Measurements from ENCODE around the gene MOV10L1. TPM values are rescaled to one million over a fixed set of nuclear protein-coding genes. Genes with fewer than 3 reads are reported as not detected.

Gene MOV10L1
- total RNA-seq, 4 donors from 2014 or later = 0.67 TPM; not detected in 3

- H3K4me3 ChIP-seq = no peak overlapping the region
- H3K27me3 ChIP-seq = no peaks in the 10 kb centered on the region
- H3K9me3 ChIP-seq = no peaks in the 10 kb centered on the region
- H3K36me3 ChIP-seq = no peaks in the 10 kb centered on the region
- H3K4me1 ChIP-seq = no peaks in the 10 kb centered on the region
- DNase-seq = peak in 1 of 3 donors; percentile 31
- TF ChIP-seq POLR2A (IDR thresholded peaks at IDR 0.05) = no peak
- TF ChIP-seq, protein P1, sequence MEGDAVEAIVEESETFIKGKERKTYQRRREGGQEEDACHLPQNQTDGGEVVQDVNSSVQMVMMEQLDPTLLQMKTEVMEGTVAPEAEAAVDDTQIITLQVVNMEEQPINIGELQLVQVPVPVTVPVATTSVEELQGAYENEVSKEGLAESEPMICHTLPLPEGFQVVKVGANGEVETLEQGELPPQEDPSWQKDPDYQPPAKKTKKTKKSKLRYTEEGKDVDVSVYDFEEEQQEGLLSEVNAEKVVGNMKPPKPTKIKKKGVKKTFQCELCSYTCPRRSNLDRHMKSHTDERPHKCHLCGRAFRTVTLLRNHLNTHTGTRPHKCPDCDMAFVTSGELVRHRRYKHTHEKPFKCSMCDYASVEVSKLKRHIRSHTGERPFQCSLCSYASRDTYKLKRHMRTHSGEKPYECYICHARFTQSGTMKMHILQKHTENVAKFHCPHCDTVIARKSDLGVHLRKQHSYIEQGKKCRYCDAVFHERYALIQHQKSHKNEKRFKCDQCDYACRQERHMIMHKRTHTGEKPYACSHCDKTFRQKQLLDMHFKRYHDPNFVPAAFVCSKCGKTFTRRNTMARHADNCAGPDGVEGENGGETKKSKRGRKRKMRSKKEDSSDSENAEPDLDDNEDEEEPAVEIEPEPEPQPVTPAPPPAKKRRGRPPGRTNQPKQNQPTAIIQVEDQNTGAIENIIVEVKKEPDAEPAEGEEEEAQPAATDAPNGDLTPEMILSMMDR (IDR thresholded peaks at IDR 0.05) = no peak
- H3K27ac ChIP-seq = no peak overlapping the region
Measured at GRCh38 chr22:50153056-50153755, 63.4 kb downstream of the MOV10L1 start.

GRCh38 chr22:50153756-50154140 is 63.9 kb downstream of the MOV10L1 start:
- Histone ChIP-seq H3K4me1 (no peaks in the 10 kb centered on the region), H3K27ac (no peak overlapping the region), H3K9me3 (no peaks in the 10 kb centered on the region), H3K36me3 (no peaks in the 10 kb centered on the region), H3K4me3 (no peak overlapping the region), H3K27me3 (no peaks in the 10 kb centered on the region)
- no peak for DNase-seq
- TF ChIP-seq, protein P1 (IDR thresholded peaks at IDR 0.05) = no peak
- TF ChIP-seq POLR2A (IDR thresholded peaks at IDR 0.05) = no peak

DNA sequence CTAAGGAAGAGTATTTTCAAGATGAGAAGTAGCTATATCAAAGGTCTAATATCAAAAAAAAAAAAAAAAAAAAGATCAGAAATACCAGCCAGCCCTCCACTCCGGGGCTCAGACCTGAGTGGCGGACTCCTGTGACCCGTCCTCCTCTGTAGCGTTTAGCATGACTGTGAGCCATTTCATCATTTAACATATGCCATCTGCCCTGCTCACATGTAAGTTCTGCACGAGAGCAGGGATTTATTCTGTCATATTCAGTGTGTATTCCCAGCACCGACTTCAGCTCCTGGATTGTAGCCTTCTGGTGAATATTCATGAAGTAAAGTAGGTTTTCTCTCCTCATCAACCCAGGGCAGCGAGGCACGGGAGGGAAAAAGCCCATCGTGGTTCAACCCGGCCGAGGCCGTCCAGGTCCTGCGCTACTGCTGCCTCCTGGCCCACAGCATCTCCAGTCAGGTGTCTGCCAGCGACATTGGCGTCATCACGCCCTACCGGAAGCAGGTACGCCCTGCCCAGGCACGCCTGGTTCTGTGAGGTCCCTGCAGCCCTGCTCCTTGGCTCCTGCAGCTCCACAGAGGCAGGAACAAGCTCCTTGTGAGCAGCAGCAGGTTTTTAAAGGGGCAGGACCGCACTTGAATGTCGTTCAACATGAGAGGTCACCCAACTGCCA is 68.0 kb downstream of the MOV10L1 start:
- Histone ChIP-seq H3K27ac (no peak overlapping the region), H3K4me3 (no peak overlapping the region), H3K4me1 (no peaks in the 10 kb centered on the region), H3K27me3 (no peaks in the 10 kb centered on the region), H3K9me3 (no peaks in the 10 kb centered on the region), H3K36me3 (no peaks in the 10 kb centered on the region)
- TF ChIP-seq POLR2A (IDR thresholded peaks at IDR 0.05) = no peak
- TF ChIP-seq, protein P1 (IDR thresholded peaks at IDR 0.05) = no peak
- DNase-seq = peak in 2 of 3 donors; percentile 74 to 79

GRCh38 chr22:50160947-50161346 is 71.1 kb downstream of the MOV10L1 start:
- no peaks in the 10 kb centered on the region for H3K9me3 ChIP-seq
- no peaks in the 10 kb centered on the region for H3K27me3 ChIP-seq
- H3K4me3 ChIP-seq = no peak overlapping the region
- H3K27ac ChIP-seq = no peak overlapping the region
- DNase-seq = no peak
- H3K4me1 ChIP-seq = no peaks in the 10 kb centered on the region
- TF ChIP-seq, protein P1 (IDR thresholded peaks at IDR 0.05) = no peak
- no peak for TF ChIP-seq POLR2A (IDR thresholded peaks at IDR 0.05)
- H3K36me3 ChIP-seq = no peaks in the 10 kb centered on the region

DNA sequence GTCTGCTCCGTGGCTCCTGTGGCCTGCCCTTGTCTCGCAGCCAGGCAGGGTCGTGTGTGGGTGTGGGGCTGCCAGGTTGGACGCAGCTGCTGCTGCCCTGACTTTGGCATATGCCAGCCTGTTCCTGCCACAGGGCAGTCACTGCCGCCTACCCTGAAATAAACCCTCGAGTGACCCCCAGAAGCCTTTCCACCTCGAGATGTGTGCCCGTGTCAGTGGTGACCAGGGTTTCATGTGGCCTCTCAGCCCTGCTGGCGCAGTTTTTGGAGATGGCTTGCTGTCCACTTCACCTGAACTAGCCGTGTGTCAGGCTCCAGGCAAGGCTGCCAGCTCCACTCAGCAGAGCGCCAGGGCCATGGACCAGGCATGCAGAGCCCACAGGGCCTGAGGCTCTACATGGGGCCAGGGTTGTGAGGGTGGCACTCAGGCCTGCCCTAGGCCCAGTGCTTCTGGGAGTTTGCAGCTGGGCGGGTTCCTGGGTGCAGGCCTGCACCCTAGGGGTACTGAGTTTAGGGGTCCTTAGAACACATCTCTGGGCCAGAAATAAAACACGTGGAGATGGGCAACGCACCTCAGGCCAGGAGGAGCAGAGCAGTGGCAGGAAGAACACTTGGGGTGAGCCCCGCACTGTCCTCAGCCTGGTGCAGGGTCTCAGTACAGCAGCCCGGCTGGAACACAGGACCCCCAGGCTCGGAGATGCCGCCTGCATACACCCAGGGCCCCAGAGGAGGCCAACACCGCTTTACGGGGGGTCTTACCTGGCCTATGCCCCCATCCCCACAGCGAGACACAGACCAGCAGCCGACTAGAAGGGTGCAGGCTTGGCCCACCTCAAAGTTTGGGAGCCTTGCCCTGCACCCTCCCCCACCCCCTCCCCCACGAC is 71.9 kb downstream of the MOV10L1 start:
- DNase-seq = no peak
- no peaks in the 10 kb centered on the region for H3K27me3 ChIP-seq
- H3K9me3 ChIP-seq = no peaks in the 10 kb centered on the region
- TF ChIP-seq, protein P1 (IDR thresholded peaks at IDR 0.05) = no peak
- no peak for TF ChIP-seq POLR2A (IDR thresholded peaks at IDR 0.05)
- no peak overlapping the region for H3K27ac ChIP-seq
- H3K36me3 ChIP-seq = no peaks in the 10 kb centered on the region
- no peak overlapping the region for H3K4me3 ChIP-seq
- H3K4me1 ChIP-seq = no peaks in the 10 kb centered on the region

Measured in Peyer's patch (tissue), 4 donors.